Stimulated activated naive CD8-positive, alpha-beta T cell treated with anti-CD3 and anti-CD28 coated beads, Interleukin-15, Interleukin-2, amounts not matched to agents 100 U/mL and 50 U/mL, for 24 hours (primary cell): ENCODE measurements around the gene LCE4A.
"Not testable (repeated sequence)": the region's sequence is repeated elsewhere in the genome, so short reads cannot be mapped to it uniquely, and the experiment has no call there.

Experiments
- ATAC-seq: fragments of 150-1000 bp; cut with Tn5 transposase; one replicate; pipeline ENCODE4 v1.10.0; 2021
- DNase-seq: peaks from one replicate; pipeline ENCODE4 v3.0.0; 2021

Gene LCE4A, protein sequence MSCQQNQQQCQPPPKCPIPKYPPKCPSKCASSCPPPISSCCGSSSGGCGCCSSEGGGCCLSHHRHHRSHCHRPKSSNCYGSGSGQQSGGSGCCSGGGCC

DNA sequence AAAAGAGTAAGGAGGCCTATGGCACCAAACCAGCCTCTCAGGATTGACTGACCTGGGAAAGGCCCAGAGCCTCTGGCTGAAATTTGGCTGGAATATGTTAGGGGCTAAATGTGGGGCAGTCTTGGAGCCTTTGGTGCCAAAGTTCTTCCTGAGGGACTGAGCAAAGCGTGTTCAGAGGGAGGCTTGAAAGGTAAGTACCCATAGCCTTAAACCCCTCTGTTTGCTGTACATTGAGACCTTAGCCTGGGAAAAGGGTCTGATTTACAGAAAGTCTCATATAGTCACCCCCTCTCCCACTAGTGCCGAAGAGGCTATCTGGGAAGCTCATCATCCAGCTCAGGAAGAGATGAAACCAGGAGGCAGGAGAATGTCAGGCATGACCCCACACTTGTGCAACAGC is at the start of gene LCE4A:
Gene LCE4A (plus strand): TSS at position 301 of the 400 bp plus-strand sequence. CDS start 916 bp downstream, outside the sequence.
- ATAC-seq, result no peak

DNA sequence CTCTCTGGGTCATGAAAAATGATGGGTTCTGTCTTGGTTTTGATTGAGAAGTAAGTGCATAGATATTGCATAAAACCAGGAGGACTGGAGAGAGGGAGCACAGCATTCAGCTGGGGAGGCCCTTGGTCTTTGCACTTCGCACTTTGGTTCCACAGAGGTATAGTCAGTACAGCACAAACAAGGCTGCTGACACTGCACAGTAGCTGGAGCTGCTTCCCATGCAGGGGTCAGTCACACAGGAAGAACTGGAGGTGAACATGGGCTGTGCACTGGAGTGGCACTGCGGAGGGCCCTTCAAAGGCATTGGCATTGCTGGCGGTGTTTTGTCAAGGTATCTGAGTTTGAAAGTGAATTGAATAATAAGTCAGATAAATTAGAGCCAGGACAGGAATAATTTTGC is 49.3 kb upstream of the LCE4A start:
- DNase-seq (no peak), ATAC-seq (no peak)

More for the DNA sequence above, at the start of gene LCE4A:
- DNase-seq, result no peak

DNA sequence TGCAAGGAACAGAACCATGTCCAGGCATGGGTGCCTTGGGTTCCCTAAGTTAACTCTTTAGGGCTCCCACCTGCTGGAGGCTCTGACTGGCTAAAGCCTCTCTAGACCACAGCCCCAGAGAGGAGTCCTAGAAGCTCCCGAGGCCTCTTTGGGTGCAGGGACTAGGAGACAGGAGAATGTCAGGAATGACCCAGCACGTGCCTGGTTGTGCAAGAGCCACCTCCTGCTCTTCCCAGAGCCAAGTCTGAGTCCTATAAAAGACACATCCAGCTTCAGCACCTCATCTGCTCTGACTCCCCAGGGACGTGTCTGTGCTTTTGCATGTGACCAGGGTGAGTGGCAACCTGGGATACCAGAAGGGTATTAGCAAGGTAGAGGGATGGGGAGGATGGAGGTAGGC is 44.9 kb upstream of the LCE4A start, which contains the start of gene LCE2D:
Gene LCE2D (plus strand): TSS at position 283 of the 400 bp plus-strand sequence. CDS start 726 bp downstream, outside the sequence.
- DNase-seq, result no peak
- ATAC-seq, result no peak

DNA sequence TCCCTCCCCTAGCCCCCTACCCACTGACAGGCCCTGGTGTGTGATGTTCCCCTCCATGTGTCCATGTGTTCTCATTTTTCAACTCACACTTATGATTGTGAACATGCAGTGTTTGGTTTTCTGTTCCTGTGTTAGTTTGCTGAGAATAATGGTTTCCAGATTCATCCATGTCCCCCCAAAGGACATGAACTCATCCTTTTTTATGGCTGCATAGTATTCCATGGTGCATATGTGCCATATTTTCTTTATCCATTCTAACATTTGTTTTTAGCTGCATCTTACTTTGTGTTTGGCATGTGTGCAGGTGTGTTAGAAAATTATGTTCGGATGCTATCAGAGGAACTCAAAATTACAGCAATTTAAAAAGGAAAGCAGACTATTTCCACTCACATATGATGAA is 41.8 kb upstream of the LCE4A start:
- not testable (repeated sequence) for DNase-seq, ATAC-seq

DNA sequence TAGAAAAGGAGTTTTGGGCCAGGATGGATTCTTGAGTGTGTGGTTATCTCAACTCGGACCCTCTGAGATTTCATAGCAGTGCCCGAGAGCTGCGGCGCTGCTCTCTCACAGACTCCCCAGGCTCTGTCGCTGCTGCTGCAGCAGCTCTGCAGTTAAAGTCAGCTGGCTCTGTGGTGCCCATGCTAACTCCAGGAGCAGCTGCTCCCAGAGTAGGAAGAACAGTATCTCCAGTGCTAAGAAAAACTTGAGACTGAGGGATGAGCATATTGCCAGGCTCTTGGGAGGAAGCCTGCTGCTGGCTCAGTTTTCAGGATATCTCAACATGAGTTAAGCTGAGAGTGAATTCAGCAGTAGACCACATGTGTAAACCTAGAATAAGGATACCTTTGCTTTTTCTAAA is 40.3 kb upstream of the LCE4A start:
- ATAC-seq, result no peak
- no peak for DNase-seq

DNA sequence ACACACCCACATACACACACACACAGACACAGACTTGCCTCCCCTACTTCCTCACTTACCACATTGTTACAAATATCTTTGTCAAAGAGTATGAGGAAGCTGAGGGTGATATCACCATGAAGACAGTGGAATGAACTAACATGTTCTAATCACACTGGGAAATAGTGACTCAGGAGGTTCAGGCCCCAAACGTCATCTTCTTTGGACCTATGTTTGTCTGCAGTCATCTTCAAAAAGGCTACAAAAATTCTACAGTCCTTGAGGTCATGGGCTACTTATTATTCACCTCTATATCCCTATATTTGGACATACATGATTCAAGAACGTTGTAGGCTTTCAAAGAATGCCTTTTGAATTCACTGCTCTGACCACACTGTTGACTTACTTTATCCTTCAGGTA is 34.9 kb upstream of the LCE4A start:
- DNase-seq (no peak), ATAC-seq (no peak)

DNA sequence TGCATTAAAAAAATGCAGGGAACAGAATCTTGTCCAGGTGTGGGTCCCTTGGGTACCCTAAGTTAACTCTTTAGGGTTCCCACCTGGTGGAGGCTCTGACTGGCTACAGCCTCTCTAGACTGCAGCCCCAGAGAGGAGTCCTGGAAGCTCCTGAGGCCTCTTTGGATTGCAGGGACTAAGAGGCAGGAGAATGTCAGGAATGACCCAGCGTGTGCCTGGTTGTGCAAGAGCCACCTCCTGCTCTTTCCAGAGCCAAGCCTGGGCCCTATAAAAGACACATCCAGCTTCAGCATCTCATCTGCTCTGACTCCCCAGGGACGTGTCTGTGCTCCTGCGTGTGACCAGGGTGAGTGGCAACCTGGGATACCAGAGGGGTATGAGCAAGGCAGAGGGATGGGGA is 33.0 kb upstream of the LCE4A start, which contains the start of gene LCE2C:
Gene LCE2C (plus strand): TSS at position 297 of the 400 bp plus-strand sequence. CDS start 737 bp downstream, outside the sequence.
- not testable (repeated sequence) for ATAC-seq, DNase-seq

DNA sequence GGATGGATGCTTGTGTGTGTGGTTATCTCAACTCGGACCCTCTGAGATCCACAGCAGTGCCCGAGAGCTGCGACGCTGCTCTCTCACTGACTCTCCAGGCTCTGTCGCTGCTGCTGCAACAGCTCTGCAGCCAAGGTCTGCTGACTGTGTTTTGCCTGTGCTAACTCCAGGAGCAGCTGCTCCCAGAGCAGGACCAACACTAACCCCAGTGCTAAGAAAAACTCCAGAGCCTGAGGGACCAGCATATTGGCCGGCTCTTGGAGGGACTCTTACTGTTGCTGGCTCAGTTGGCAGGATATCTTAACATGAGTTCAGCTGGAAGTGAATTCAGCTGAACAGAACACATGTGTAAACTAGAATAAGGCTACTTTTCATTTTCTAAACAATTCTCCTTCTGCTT is 28.5 kb upstream of the LCE4A start:
- ATAC-seq (no peak), DNase-seq (no peak)

DNA sequence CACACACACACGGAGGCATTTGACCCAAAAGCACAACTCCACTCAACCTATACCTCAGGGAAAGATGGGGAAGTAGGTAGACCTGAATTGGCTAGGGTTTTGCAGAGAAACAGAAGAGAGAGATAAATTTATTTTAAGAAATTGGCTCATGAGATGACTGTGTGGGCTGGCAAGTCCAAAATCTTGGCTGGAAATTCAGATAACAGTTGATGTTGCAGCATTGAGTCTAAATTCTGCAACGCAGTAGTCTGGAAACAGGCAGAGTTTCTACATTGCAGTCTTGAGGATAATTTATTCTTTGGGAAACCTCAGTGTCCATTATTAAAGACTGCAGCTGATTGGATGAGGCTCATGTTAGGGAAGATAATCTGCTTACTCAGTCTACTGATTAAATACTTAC is 26.3 kb upstream of the LCE4A start:
- DNase-seq (no peak), ATAC-seq (no peak)

DNA sequence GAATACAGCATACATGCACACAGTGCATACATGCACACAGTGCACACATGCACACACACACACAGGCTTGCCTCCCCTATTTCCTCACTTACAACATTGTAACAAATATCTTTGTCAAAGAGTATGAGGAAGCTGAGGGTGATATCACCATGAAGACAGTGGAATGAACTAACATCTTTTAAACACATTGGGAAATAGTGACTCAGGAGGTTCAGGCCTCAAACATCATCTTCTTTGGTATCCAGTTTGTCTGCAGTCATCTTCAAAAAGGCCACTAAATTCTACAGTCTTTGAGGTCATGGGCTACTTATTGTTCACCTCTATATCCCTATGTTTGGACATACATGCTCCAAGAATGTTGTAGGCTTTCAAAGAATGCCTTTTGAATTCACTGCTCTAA is 24.1 kb upstream of the LCE4A start:
- no peak for ATAC-seq
- DNase-seq, result no peak

DNA sequence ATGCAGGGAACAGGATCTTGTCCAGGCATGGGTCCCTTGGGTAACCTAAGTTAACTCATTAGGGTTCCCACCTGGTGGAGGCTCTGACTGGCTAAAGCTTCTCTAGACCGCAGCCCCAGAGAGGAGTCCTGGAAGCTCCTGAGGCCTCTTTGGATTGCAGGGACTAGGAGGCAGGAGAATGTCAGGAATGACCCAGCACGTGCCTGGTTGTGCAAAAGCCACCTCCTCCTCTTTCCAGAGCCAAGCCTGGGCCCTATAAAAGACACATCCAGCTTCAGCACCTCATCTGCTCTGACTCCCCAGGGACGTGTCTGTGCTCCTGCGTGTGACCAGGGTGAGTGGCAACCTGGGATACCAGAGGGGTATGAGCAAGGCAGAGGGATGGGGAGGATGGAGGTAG is 22.1 kb upstream of the LCE4A start, which contains the start of gene LCE2B:
Gene LCE2B (plus strand): TSS at position 301 of the 400 bp plus-strand sequence. CDS start 721 bp downstream, outside the sequence.
- ATAC-seq, DNase-seq: not testable (repeated sequence)

DNA sequence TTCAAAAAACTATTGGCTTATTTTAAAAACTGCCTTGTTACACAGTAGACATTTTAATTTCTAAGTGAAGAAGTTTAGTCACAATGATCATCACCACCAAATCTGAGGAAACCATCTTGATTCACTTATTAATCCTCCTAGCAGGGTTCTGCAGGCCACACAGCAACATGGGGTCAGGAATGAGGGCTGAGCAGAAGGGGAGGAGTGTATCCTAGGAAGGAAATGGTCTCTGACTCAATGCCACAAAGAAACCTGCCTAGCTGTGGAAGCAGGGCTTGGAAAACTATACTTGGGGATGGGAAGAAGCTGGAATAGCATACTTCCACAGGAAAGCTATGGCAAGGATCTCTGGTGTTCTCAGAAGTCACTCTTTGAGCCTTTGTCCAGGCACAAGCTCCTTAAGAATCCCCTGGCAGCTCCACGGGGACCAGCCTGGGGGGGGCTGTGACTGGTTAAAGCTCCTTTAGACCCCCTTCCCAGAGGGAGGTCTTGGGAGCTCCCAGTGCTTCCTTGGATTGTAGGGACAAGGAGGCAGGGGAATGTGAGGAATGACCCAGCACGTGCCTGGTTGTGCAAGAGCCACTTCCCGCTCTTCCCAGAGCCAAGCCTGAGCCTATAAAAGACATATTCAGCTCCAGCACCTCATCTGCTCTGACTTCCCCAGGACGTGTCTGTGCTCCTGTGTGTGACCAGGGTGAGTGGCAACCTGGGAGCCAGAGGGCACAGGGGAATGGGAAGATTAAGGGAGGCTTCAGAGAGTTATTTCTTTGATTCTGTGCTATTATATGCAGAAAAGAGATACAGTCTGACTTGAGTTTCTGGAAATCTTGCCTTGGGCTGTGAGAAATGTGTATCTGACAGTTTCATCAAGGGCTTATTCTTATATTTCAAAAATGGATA is 10.0 kb upstream of the LCE4A start, which contains the start of gene LCE2A:
Gene LCE2A (plus strand): TSS at position 645 of the 900 bp plus-strand sequence. CDS start 557 bp downstream, outside the sequence.
- ATAC-seq (no peak), DNase-seq (no peak)

DNA sequence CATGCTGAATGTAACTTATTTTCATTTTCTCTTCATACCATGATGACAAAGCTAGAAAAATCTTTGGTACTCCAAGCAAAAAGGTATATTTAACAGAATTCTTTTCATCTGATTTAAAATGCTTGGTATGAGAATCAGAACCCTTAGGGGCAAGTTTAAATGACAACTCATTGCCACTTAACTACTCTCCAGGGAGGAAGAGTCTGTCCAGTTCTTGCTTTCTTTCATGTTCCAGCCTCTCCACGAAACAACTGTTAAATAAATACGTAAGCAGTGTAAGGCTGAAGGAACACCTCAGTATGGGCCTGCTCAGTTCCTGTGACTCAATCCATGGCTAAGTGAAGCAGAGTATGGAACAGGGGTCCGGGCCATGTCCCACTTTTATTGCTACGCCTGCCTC is 8.2 kb upstream of the LCE4A start:
- DNase-seq (no peak), ATAC-seq (no peak)

DNA sequence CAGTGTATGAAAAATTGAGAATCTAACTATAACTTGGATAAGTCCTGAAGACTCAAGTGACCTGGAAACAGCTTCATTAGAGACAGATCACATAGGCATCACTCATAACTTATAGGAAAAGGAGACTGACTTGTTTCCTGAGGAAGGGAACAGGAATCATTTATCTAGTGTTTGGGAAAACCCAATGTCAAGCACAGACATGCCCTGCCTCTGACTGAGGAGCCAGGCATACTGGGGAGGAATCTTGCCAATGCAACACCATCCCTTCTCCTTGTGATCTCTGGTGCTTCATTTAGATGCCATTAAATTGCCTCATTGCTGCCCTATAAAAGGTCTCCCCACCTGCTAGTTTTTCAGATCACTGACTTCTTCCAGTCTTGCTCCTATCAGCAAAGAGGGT is 10.3 kb downstream of the LCE4A start:
- no peak for ATAC-seq
- no peak for DNase-seq

DNA sequence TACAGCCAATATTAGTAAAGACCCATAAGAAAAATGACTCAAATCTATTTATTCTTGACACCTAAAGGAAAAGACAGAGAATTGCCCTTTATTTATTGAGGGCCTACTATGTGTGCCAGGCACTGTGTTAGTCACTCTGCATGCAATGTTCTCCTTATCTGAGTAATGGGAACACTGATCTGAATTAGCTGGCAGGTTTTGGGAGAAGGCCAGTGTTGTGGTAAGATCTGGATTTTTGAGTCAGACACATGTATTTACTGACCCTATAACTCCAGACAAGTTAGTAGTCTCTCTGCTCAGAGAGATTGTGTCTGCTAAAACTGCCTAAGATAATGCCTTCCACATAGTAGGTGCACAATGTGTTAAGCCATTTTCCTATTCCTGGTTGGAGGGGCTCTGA is 17.3 kb downstream of the LCE4A start:
- ATAC-seq, result no peak
- DNase-seq, result no peak

DNA sequence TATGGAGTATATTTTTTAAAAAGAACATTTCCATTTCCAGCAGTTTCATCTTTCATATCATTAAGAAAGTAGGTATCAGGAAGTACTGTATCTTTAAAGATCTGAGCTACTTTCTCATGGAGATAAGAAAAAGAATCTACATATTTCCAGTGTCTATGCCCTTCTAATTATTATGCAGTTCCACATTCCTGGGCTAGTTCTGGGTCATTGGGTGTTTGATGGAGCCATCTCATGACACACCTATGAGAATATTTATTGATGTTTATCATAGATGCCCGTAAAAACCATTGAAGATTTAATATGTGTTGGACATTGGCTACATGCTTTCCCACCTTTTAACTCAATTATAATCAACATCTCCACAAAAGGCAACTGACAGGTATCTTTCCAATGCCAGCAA is 21.0 kb downstream of the LCE4A start:
- DNase-seq, result no peak
- no peak for ATAC-seq

DNA sequence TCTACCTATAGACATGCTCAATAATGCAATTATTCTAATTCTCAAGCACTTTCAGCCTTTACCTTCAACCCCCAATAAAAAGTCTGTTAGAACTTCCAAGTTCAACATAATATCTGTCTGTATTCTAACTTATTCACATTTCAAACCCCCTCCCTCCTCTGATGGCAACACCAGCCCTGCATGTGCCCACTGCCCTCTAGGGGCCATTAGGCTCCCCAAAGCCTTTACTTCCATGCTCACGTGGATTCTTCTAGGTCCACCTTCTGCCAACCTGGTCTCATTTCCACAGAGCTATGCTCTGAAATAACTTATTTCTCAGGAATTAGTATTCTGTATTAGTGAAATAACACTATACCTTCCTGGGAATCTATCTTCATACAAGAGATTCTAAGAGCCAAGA is 27.7 kb downstream of the LCE4A start:
- ATAC-seq (no peak), DNase-seq (no peak)

DNA sequence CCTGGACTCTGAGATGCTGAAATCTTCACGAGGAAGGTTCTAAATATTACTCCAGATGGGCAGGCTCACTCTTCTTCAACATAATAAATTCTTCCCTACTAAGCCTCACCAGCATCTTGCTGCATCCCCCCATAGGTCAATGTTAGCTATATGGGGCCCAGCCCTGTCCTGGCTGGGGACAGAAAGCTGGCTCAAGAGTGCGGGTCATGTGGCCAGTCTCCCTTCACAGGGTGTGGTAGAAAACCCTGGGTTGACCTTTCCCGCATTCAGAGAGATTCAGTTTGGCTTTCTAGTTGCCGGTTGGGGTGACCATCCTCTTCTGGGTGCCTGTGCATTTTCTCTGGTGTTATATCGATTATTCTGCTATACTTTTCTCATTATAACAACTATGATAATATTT is 30.0 kb downstream of the LCE4A start:
- DNase-seq (no peak), ATAC-seq (no peak)

DNA sequence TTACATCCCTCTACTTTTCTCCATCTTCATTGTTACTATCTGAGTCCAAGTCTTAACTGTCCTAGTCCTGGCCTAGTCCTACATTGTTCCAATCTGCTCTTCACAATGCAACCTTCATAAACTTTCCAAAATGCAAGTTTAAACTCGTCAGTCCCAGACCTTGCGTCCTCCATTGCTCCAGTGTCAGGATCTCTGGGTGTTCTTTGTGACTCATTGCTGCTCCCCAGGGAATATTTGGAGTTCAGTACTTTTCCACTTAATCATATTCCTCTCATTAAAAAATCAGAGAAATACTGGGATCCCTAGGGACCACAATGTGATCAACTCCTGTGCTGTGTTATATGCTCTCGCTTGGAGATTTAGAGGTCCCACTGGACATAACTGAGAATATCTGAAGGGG is 31.9 kb downstream of the LCE4A start:
- ATAC-seq (no peak), DNase-seq (no peak)

DNA sequence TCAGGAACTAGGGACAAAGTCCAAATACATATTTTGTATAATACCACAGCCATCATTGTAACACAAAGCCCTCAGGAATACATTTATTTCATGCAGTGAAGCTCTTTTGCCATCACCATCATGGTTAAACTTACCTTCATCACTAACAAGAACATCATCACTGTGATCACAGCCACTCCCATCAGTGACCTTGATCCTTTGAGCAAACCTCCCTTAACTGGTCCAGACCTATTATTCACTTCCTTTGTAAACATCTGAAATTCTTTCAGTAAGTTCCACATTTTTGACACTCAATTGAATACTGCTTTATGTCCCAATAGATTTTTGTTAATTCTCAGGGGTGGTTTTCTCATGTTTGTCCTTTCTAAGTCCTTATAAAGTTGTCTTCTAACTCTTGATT is 33.7 kb downstream of the LCE4A start:
- no peak for ATAC-seq
- DNase-seq, result no peak

DNA sequence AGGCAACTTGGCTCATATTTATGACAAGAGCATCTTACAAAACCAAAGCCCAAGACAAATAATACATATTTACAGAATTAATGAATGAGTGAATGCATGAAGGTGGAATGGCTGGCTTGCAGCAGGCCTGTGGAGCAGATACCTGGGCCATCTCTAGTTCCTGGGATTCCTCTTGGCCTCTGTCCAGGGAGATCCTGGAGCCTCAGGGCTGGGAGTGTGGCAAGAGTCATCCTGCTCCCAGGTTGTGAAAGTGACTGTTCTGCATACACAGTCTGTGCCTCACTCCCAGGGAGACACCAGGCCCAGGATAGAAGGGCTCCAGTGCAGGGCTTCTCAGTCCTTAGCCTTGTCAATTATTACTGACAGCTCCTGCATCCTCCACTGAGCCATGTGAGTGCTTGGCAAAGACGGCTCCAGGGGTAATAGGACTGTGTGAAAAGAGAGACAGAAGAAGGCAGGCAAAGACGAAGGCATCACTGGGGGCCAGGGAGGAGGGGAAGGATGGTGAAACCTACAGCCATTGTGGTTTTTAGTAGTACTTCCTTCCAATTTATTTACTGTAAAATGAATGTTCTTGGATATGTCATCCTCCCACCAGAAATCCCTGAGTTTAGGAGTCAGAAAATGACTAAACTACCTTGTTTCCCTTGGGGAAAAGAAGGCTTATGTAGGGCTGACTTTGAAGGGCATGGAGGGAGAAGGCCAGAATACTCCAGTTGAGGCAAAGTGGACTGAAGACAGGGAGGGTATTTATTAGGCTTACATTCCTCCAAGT is 35.6 kb downstream of the LCE4A start:
- ATAC-seq (no peak), DNase-seq (no peak)

DNA sequence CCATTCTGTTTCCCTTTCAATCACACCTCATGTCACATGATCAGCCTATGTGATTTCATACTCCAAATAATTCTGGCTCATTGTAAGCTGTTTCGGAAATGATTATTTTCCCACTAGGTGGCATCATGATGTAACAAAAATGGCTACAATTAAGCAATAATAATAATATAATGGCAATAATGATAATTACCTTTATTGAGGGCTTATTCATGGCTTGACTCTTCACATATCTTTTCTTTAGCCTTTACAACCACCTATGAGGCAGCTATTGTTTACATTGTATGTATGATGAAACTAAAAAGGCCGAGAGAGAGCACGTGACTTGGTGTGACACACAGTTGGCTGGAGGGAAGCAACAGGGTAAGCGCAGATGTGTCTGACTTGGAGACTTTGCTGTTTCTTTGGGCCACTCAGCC is 37.3 kb downstream of the LCE4A start:
- DNase-seq, result no peak
- ATAC-seq, result no peak
